Duodenal mucosa (tissue), 2 donors: Measurements from ENCODE around the gene ZNF92.
"Not testable (repeated sequence)": the region's sequence is repeated elsewhere in the genome, so short reads cannot be mapped to it uniquely, and the experiment has no call there.

ENCODE experiments used
- H3K27ac ChIP-seq: one replicate; pipeline ENCODE4 v1.7.0; 2013; ENCODE audit warnings: low read depth, low read length
- H3K27me3 ChIP-seq, 2 donors: one replicate each; pipeline ENCODE4 v1.7.0; 2013; ENCODE audit warnings: low read length in 2 of 2, control low read depth in 1 of 2; ENCODE audit not compliant: insufficient read depth in 2 of 2, control insufficient read depth in 1 of 2
- H3K36me3 ChIP-seq, 2 donors: one replicate each; pipeline ENCODE4 v1.7.0; 2013; ENCODE audit warnings: low read length in 2 of 2, control low read depth in 1 of 2; ENCODE audit not compliant: insufficient read depth in 2 of 2, control insufficient read depth in 1 of 2
- H3K4me1 ChIP-seq, 2 donors: one replicate each; pipeline ENCODE4 v1.7.0; 2013; ENCODE audit warnings: low read length in 2 of 2, control low read depth in 1 of 2; ENCODE audit not compliant: insufficient read depth in 2 of 2, control insufficient read depth in 1 of 2
- H3K4me3 ChIP-seq, 2 donors: one replicate each; pipeline ENCODE4 v1.7.0; 2013; ENCODE audit warnings: low read length in 2 of 2, low read depth in 1 of 2
- H3K9ac ChIP-seq, 2 donors: one replicate each; pipeline ENCODE4 v1.7.0; 2013; ENCODE audit warnings: low read length in 2 of 2, low read depth in 1 of 2
- H3K9me3 ChIP-seq, 2 donors: one replicate each; pipeline ENCODE4 v1.7.0; 2013; ENCODE audit warnings: low read length in 2 of 2, control low read depth in 1 of 2; ENCODE audit not compliant: control insufficient read depth in 1 of 2

Gene ZNF92

GRCh38 chr7:65444899-65445823 is 71.5 kb downstream of the ZNF92 start:
- peaks cover 0 to 5% of the 10 kb centered on the region in 2 donors for H3K9me3 ChIP-seq
- no peak overlapping the region for H3K27ac ChIP-seq
- H3K4me3 ChIP-seq: no peak overlapping the region
- H3K9ac ChIP-seq: no peak overlapping the region
- H3K4me1 ChIP-seq: no peaks in the 10 kb centered on the region
- no peaks in the 10 kb centered on the region for H3K27me3 ChIP-seq
- no peaks in the 10 kb centered on the region for H3K36me3 ChIP-seq

- H3K4me3 ChIP-seq, H3K27ac ChIP-seq, H3K4me1 ChIP-seq, H3K27me3 ChIP-seq, H3K9ac ChIP-seq, H3K9me3 ChIP-seq, H3K36me3 ChIP-seq: not testable (repeated sequence)
Measured at GRCh38 chr7:65447041-65447440, 73.4 kb downstream of the ZNF92 start.

- no peak overlapping the region for H3K9ac ChIP-seq
- H3K27me3 ChIP-seq: no peaks in the 10 kb centered on the region
- peaks cover 0 to 5% of the 10 kb centered on the region in 2 donors for H3K9me3 ChIP-seq
- no peak overlapping the region for H3K27ac ChIP-seq
- no peak overlapping the region for H3K4me3 ChIP-seq
- H3K4me1 ChIP-seq: no peaks in the 10 kb centered on the region
- no peaks in the 10 kb centered on the region for H3K36me3 ChIP-seq
Measured at GRCh38 chr7:65448816-65449504, 75.3 kb downstream of the ZNF92 start.

DNA sequence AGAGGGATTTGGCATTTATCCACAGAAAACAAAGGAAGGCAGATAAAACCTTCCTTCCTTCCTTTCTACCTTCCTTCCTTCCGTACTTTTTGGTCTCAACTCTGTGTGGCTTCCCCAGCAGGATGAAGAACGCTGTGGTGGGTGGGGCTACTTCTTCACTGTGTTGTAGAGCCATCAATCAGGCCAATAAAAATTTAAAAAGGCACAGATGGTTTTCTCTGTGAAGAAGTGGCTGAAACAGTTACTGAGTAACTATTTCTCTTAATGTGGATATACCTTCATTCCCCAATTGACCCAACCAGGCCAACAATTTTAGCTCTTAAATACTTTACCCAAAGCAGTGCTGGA is 75.8 kb downstream of the ZNF92 start:
- no peak overlapping the region for H3K4me3 ChIP-seq
- H3K27ac ChIP-seq: no peak overlapping the region
- peaks cover 0 to 5% of the 10 kb centered on the region in 2 donors for H3K9me3 ChIP-seq
- H3K27me3 ChIP-seq: no peaks in the 10 kb centered on the region
- no peaks in the 10 kb centered on the region for H3K36me3 ChIP-seq
- H3K4me1 ChIP-seq: no peaks in the 10 kb centered on the region
- H3K9ac ChIP-seq: no peak overlapping the region
